ENCODE results near the gene GSG1L.

The GSG1L gene

DNA sequence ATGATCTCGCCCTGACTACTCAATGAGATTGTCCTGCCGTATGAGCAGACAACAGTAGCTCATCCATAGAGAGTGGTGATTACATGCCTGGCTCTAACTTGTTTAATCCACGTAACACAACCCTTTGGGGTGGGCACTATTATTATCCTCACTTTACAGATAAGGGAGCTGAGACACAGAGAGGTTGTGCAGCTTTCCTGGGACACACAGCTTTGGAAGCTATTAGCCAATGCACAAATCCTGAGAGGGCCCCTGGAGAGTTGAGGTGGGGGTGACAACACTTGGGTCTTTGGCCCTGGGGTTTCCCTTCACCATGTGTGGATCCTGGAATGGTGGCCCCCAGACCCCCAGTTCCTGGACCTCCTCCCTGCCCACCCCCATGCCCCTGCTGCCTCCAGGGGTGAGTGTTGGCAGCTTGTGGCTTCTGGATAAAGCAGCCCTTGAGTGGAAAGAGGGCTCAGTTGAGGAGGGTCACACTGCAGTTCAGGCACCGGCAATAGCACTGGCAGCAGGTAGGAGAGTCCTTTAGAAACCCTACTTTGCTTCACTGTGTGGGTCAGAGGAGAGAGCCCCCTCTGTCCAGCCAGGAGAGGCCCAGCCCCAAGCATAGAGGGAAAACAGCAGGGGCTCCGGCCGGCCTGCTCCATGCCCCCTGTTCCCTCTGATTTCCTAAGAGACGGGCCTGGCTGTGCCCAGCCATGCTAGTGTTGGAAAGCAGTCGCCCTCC, 282.9 kb downstream of the GSG1L start:
- H3K27ac ChIP-seq (ENCODE audit: low read length, poor library complexity, severe bottlenecking), result no peak overlapping the region
- no peak overlapping the region for H3K14ac ChIP-seq (ENCODE audit: low read length in 2 of 2)
- DNase-seq, result no peak
- peaks cover 11% of the 10 kb centered on the region for H3K4me1 ChIP-seq (ENCODE audit: control insufficient read depth, insufficient read depth, low read depth, low read length)
- peaks cover 3 to 33% of the 10 kb centered on the region in 2 experiments for H3K36me3 ChIP-seq (ENCODE audit: control insufficient read depth in 1 of 2, insufficient read depth in 2 of 2, low read depth in 1 of 2, low read length in 2 of 2)
- no peak overlapping the region for H3K4me3 ChIP-seq (ENCODE audit: insufficient read depth in 1 of 2, low read depth in 1 of 2, low read length in 2 of 2)
- no peak overlapping the region for H2BK5ac ChIP-seq (ENCODE audit: low read depth, low read length, poor library complexity, severe bottlenecking)
- H3K18ac ChIP-seq (ENCODE audit: low read depth in 1 of 2, low read length in 2 of 2), result no peak overlapping the region
- no peak overlapping the region for H4K91ac ChIP-seq (ENCODE audit: low read length)
- H3K4ac ChIP-seq (ENCODE audit: low read depth in 1 of 2, low read length in 2 of 2), result no peak overlapping the region
- no peaks in the 10 kb centered on the region for H3K9me3 ChIP-seq (ENCODE audit: control insufficient read depth, low read length)
- no peaks in the 10 kb centered on the region for H3K79me1 ChIP-seq (replicated peaks; ENCODE audit: low read length, poor library complexity, severe bottlenecking)
- peak overlapping the region; percentile 29 for H3K9ac ChIP-seq (ENCODE audit: low read length)
- no peak overlapping the region for H2AK5ac ChIP-seq (ENCODE audit: low read length, severe bottlenecking)
- no peak overlapping the region for H2BK15ac ChIP-seq (ENCODE audit: low read depth, poor library complexity, severe bottlenecking)
- H4K8ac ChIP-seq (ENCODE audit: low read length), result no peak overlapping the region
- H2AFZ ChIP-seq (ENCODE audit: low read depth, low read length), result no peak overlapping the region
- H2BK12ac ChIP-seq (ENCODE audit: low read length in 2 of 2), result no peak overlapping the region
- no peak overlapping the region for H3K4me2 ChIP-seq (ENCODE audit: low read length, poor library complexity, severe bottlenecking)
- peaks cover 0 to 11% of the 10 kb centered on the region in 2 experiments for H3K27me3 ChIP-seq (ENCODE audit: control insufficient read depth in 1 of 2, insufficient read depth in 1 of 2, low read length in 2 of 2)
- no peak overlapping the region for H2BK120ac ChIP-seq (ENCODE audit: low read depth, low read length)
- 79% methylated on average over 8 of the region's 8 CpGs for WGBS
- H3K23ac ChIP-seq (ENCODE audit: low read length in 2 of 2), result no peak overlapping the region

DNA sequence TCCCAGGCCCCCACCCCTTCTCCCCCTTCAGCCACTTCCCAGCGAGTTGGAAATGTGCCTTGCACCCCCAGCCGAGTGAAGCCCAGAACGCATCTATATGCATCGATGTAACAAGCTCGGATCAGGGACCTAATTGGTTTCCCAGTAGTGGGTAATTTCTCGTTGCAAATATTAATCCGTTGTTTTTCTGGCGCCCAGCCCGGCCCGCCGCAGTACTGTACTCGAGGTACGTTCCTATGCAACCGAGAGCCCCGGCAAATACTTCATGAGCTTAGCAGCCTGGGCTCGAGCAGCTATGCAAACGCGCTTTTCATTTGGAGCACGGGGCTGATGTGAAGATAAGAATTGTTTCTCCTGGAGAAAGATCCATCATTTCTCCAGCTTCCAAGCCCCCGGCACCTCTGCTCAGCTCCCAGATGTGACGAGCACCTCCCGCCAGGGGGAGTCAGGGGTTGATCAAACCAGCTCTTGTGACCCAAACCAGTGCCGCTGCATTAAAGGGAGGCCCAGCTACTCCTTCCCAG, 283.8 kb downstream of the GSG1L start:
- no peak overlapping the region for H3K4me2 ChIP-seq (ENCODE audit: low read length, poor library complexity, severe bottlenecking)
- no peak overlapping the region for H2BK120ac ChIP-seq (ENCODE audit: low read depth, low read length)
- H3K14ac ChIP-seq (ENCODE audit: low read length in 2 of 2), result no peak overlapping the region
- H2BK12ac ChIP-seq (ENCODE audit: low read length in 2 of 2), result no peak overlapping the region
- H3K27me3 ChIP-seq (ENCODE audit: control insufficient read depth in 1 of 2, insufficient read depth in 1 of 2, low read length in 2 of 2), result peaks cover 0 to 3% of the 10 kb centered on the region in 2 experiments
- WGBS, result 88% methylated on average over 23 of the region's 23 CpGs
- no peak overlapping the region for H3K4ac ChIP-seq (ENCODE audit: low read depth in 1 of 2, low read length in 2 of 2)
- H3K9ac ChIP-seq (ENCODE audit: low read length), result peak overlapping the region; percentile 29
- no peaks in the 10 kb centered on the region for H3K79me1 ChIP-seq (replicated peaks; ENCODE audit: low read length, poor library complexity, severe bottlenecking)
- DNase-seq, result no peak
- no peak overlapping the region for H4K8ac ChIP-seq (ENCODE audit: low read length)
- peaks cover 11% of the 10 kb centered on the region for H3K4me1 ChIP-seq (ENCODE audit: control insufficient read depth, insufficient read depth, low read depth, low read length)
- no peak overlapping the region for H3K27ac ChIP-seq (ENCODE audit: low read length, poor library complexity, severe bottlenecking)
- H3K36me3 ChIP-seq (ENCODE audit: control insufficient read depth in 1 of 2, insufficient read depth in 2 of 2, low read depth in 1 of 2, low read length in 2 of 2), result peaks cover 3 to 36% of the 10 kb centered on the region in 2 experiments
- no peak overlapping the region for H2BK5ac ChIP-seq (ENCODE audit: low read depth, low read length, poor library complexity, severe bottlenecking)
- H2AK5ac ChIP-seq (ENCODE audit: low read length, severe bottlenecking), result no peak overlapping the region
- no peak overlapping the region for H2AFZ ChIP-seq (ENCODE audit: low read depth, low read length)
- H3K9me3 ChIP-seq (ENCODE audit: control insufficient read depth, low read length), result no peaks in the 10 kb centered on the region
- H3K4me3 ChIP-seq (ENCODE audit: insufficient read depth in 1 of 2, low read depth in 1 of 2, low read length in 2 of 2), result no peak overlapping the region
- no peak overlapping the region for H3K18ac ChIP-seq (ENCODE audit: low read depth in 1 of 2, low read length in 2 of 2)
- no peak overlapping the region for H2BK15ac ChIP-seq (ENCODE audit: low read depth, poor library complexity, severe bottlenecking)
- H4K91ac ChIP-seq (ENCODE audit: low read length), result no peak overlapping the region
- no peak overlapping the region for H3K23ac ChIP-seq (ENCODE audit: low read length in 2 of 2)

DNA sequence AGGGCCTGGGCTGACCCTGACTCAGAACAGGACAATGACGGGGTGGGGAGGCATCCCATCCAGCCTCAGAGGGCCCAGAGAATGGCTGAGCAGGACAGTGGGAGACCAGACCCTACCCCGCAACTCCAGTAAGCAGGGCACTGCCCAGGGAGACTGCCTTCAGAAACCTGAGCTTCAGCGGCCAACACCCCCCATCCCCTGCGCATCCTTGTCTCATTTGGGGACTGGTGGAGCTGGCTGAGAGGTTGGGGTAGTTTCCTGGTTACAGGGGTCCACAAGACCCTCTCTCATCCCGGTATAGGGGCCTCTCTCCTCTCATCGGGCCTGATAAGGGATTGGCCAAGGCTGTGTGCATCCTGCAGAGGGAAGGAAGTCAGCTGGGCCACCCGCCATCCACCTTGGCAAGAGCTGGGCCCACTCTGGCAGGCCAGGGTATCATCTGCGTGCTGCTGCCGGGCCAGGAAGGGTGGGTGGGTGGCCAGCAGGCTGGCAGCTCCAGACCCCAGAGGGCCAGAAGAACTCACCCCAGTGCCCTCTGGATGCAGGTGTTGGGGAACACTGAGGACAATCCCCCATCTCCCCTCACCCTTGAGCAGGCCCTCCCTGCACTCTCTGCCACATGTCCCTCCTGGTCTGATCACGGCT, 284.5 kb downstream of the GSG1L start:
- no peak overlapping the region for H4K8ac ChIP-seq (ENCODE audit: low read length)
- H3K27me3 ChIP-seq (ENCODE audit: control insufficient read depth in 1 of 2, insufficient read depth in 1 of 2, low read length in 2 of 2), result no peaks in the 10 kb centered on the region
- no peak overlapping the region for H3K4me3 ChIP-seq (ENCODE audit: insufficient read depth in 1 of 2, low read depth in 1 of 2, low read length in 2 of 2)
- H2BK5ac ChIP-seq (ENCODE audit: low read depth, low read length, poor library complexity, severe bottlenecking), result no peak overlapping the region
- no peak for DNase-seq
- no peak overlapping the region for H2AFZ ChIP-seq (ENCODE audit: low read depth, low read length)
- no peak overlapping the region for H3K9ac ChIP-seq (ENCODE audit: low read length)
- no peak overlapping the region for H3K27ac ChIP-seq (ENCODE audit: low read length, poor library complexity, severe bottlenecking)
- no peak overlapping the region for H3K14ac ChIP-seq (ENCODE audit: low read length in 2 of 2)
- peaks cover 3 to 42% of the 10 kb centered on the region in 2 experiments for H3K36me3 ChIP-seq (ENCODE audit: control insufficient read depth in 1 of 2, insufficient read depth in 2 of 2, low read depth in 1 of 2, low read length in 2 of 2)
- no peak overlapping the region for H2BK12ac ChIP-seq (ENCODE audit: low read length in 2 of 2)
- H3K18ac ChIP-seq (ENCODE audit: low read depth in 1 of 2, low read length in 2 of 2), result no peak overlapping the region
- no peak overlapping the region for H4K91ac ChIP-seq (ENCODE audit: low read length)
- peaks cover 8% of the 10 kb centered on the region for H3K4me1 ChIP-seq (ENCODE audit: control insufficient read depth, insufficient read depth, low read depth, low read length)
- H3K9me3 ChIP-seq (ENCODE audit: control insufficient read depth, low read length), result no peaks in the 10 kb centered on the region
- H3K4me2 ChIP-seq (ENCODE audit: low read length, poor library complexity, severe bottlenecking), result no peak overlapping the region
- WGBS, result 90% methylated on average over 9 of the region's 10 CpGs
- H3K4ac ChIP-seq (ENCODE audit: low read depth in 1 of 2, low read length in 2 of 2), result no peak overlapping the region
- H2AK5ac ChIP-seq (ENCODE audit: low read length, severe bottlenecking), result no peak overlapping the region
- H3K79me1 ChIP-seq (replicated peaks; ENCODE audit: low read length, poor library complexity, severe bottlenecking), result no peaks in the 10 kb centered on the region
- H2BK120ac ChIP-seq (ENCODE audit: low read depth, low read length), result no peak overlapping the region
- no peak overlapping the region for H2BK15ac ChIP-seq (ENCODE audit: low read depth, poor library complexity, severe bottlenecking)
- H3K23ac ChIP-seq (ENCODE audit: low read length in 2 of 2), result no peak overlapping the region

DNA sequence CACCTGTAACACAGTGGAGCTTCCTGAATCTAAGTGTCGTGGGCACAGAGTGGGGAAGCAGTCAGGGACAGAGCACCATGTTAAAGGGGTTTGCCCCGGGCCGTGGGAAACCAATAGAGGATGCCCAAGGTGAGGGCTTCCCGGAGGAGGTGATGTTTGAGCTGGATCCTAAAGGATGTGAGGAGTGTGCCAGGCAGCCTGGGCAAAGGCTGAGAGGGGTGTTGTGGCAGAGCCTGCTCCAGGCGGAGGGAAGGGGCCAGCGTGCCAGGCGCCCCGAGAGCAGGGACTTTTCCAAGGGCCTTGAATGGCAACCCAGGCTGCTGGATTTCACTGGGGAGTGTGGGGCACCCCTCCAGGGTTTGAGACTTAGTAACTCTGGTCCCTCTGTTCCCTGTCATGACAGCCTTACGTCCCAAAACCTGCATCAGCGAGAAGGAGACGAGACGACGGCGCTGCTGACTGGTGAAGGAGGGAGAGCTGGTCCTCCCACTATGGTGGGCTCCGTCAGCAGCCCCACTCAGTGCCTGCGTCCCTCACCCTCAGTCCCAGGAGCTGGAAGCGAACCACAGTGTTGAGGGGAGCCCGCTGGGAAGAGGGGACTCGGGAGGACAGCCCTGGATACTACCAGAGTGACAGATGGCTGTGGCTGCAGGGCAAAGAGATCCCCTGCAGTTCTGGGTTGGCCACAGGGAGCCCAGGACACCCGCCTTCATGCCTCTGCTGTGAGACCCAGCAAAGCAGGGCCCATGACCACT, 285.2 kb downstream of the GSG1L start:
- Histone ChIP-seq H3K4ac (ENCODE audit: low read depth in 1 of 2, low read length in 2 of 2) (no peak overlapping the region), H3K9ac (ENCODE audit: low read length) (no peak overlapping the region), H3K9me3 (ENCODE audit: control insufficient read depth, low read length) (no peaks in the 10 kb centered on the region), H3K79me1 (replicated peaks; ENCODE audit: low read length, poor library complexity, severe bottlenecking) (no peaks in the 10 kb centered on the region), H3K27me3 (ENCODE audit: control insufficient read depth in 1 of 2, insufficient read depth in 1 of 2, low read length in 2 of 2) (no peaks in the 10 kb centered on the region), H3K14ac (ENCODE audit: low read length in 2 of 2) (no peak overlapping the region), H3K23ac (ENCODE audit: low read length in 2 of 2) (no peak overlapping the region), H2BK5ac (ENCODE audit: low read depth, low read length, poor library complexity, severe bottlenecking) (no peak overlapping the region), H2AK5ac (ENCODE audit: low read length, severe bottlenecking) (no peak overlapping the region), H3K18ac (ENCODE audit: low read depth in 1 of 2, low read length in 2 of 2) (no peak overlapping the region), H3K36me3 (ENCODE audit: control insufficient read depth in 1 of 2, insufficient read depth in 2 of 2, low read depth in 1 of 2, low read length in 2 of 2) (peaks cover 3 to 42% of the 10 kb centered on the region in 2 experiments), H2AFZ (ENCODE audit: low read depth, low read length) (no peak overlapping the region), H2BK12ac (ENCODE audit: low read length in 2 of 2) (no peak overlapping the region), H4K91ac (ENCODE audit: low read length) (no peak overlapping the region), H3K4me2 (ENCODE audit: low read length, poor library complexity, severe bottlenecking) (no peak overlapping the region), H2BK120ac (ENCODE audit: low read depth, low read length) (no peak overlapping the region), H3K4me3 (ENCODE audit: insufficient read depth in 1 of 2, low read depth in 1 of 2, low read length in 2 of 2) (no peak overlapping the region), H4K8ac (ENCODE audit: low read length) (no peak overlapping the region), H3K4me1 (ENCODE audit: control insufficient read depth, insufficient read depth, low read depth, low read length) (peaks cover 8% of the 10 kb centered on the region), H2BK15ac (ENCODE audit: low read depth, poor library complexity, severe bottlenecking) (no peak overlapping the region), H3K27ac (ENCODE audit: low read length, poor library complexity, severe bottlenecking) (no peak overlapping the region)
- no peak for DNase-seq
- 96% methylated on average over 20 of the region's 20 CpGs for WGBS
